ENCODE data around the gene BAIAP2. TPM values are rescaled to one million over a fixed set of nuclear protein-coding genes. Genes with fewer than 3 reads are reported as not detected.

Gene BAIAP2
- total and polyA plus RNA-seq, 5 donors, result 20.5 to 39.5 (median 32.8) TPM

DNA sequence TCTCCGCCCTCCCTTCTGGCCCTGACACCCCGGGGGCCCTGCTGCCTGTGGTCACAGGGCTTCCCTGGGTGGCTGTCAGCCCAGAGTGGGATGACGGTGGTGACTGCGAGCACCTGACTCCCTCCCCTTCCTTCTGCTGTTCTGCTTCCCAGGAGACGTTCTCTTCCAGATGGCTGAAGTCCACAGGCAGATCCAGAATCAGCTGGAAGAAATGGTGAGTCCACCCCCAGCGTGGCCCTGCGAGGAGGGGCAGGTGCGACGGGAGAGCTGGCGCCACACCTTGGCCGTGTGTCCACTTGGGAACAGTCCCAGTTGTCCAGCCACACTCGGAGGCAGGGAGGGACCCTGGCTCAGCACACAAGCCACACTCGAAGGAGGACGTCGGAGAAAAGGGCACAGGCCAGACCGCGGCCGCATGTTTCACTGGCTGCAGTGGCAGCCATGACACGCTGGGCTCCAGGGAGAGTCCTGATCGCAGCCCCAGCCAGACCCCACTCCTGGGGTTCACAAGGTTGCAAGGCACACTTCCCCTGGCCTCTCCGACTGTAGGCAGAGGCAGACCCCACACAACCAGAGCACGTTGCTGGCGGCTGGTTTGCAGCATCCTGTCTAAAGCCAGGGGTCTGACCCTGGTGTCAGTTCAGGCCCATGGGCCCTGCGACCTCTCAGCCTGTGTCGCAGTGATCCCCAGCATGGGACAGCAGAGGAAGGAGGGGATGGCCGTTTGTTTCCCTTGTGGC, 49.9 kb downstream of the BAIAP2 start:
- WGBS, result 69% methylated on average over 26 of the region's 26 CpGs
- Histone ChIP-seq H3K9me3 (ENCODE audit: control insufficient read depth, low read length) (no peaks in the 10 kb centered on the region), H3K4me3 (ENCODE audit: low read length) (no peak overlapping the region), H3K27ac (ENCODE audit: low read length) (no peak overlapping the region), H3K27me3 (ENCODE audit: control insufficient read depth, insufficient read depth) (no peaks in the 10 kb centered on the region), H3K4me1 (ENCODE audit: control insufficient read depth, insufficient read depth, low read length) (peaks cover 5% of the 10 kb centered on the region)
- intact Hi-C loops (cut with DNase I), result no loop called here
- DNase-seq (peak in 1 of 3 donors; percentile 62), ATAC-seq (peak; percentile 5 to 7)

DNA sequence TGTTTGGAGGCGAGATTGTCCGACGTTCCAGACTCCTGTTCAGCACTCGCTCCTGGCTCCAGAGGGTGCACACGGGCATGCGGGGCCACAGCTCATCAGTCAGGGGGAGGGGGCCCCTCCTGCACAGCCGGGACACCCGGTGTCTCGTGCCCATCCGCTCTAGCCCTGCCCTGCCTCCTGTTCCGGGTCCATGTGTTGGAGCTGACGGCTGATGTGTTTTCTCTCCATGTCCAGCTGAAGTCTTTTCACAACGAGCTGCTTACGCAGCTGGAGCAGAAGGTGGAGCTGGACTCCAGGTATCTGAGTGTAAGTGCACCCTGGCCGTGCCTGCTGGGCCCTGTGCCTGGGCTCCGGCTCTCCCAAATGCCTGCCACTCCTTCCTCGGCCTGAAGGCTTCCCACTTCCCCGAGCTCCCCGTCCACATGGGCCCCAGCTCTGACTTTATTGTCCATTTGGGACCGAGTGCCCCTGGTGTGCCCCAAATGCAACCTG, 50.5 kb downstream of the BAIAP2 start:
- WGBS, result 86% methylated on average over 20 of the region's 20 CpGs
- ATAC-seq, result no peak
- Histone ChIP-seq H3K27me3 (ENCODE audit: control insufficient read depth, insufficient read depth) (no peaks in the 10 kb centered on the region), H3K27ac (ENCODE audit: low read length) (no peak overlapping the region), H3K4me1 (ENCODE audit: control insufficient read depth, insufficient read depth, low read length) (peaks cover 5% of the 10 kb centered on the region), H3K4me3 (ENCODE audit: low read length) (no peak overlapping the region), H3K9me3 (ENCODE audit: control insufficient read depth, low read length) (no peaks in the 10 kb centered on the region)
- DNase-seq, result no peak
- intact Hi-C loops (cut with DNase I), result no loop called here

DNA sequence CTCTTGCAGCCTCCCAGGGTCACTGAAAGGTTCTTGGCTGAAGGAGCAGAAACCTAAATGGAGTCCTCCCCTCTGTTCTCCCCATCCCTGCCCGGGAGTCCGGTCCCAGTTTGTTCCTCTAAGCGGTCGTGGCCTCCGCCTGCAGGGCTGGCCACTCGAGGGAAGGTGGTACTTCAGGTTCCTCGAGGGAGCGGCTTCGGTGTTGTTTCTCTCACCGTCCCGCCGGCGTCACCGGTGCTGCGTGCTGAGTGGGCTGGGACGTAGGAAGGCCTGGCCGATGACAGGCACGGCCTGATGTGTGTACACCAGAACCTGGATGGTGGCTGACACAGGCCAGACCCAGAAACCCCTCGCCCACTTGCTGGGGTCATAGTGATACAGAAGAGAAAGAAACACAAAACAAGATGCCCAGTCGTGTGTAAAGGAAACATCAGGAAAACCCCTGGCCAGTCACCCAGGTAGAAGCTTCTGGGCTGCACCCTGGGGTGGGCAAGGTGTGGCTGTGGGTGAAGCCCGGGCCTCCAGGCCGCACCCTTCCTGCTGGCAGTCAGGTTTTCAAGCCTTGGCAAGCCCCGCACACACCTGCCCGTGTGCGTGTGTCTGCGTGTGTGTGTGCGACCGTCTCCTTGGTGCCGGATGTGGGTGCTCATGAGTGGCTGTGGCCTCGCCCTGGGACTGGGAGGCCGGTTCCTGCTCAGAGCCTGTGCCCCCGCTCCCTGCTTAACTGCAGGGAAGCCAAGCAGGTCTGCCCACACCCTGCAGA, 52.0 kb downstream of the BAIAP2 start:
- WGBS, result 91% methylated on average over 32 of the region's 32 CpGs
- intact Hi-C loops (cut with DNase I), result no loop called here

DNA sequence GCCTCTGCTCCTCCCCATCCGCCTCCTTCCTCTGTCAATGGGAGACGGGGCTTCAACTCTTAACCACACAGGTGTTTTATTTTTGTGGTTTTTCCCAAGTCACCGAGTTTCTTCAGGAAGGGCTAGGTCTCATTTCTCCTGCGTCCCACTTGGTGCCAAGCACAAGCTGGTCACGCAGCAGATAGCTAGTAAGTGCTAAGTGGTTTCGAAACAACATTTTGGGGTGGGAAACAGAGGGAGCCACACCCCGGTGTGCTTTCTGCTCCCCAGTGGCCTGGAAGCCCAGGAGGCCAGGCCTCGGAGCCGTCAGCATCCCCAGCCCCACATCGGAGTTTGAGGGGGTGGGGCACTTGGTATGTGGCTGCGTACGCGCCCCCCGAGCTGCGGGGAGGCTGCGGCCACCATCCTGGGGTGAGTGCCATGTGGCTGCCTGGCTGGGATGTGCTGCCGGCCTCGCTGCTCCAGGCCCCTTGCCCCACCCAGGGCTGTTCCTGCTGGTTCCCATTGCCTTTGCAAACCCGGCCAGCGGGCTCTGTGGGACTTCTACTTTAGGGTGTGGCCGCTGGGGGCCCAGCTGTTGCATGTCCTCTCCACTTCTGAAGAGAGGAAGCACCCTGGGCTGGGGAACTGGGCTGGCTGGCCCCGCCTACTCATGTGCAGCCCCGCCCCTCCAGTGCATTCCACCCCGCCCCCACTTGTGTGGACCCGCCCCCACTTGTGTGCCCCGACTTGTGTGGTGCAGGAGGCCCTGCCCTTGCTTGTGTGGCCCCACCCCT, 55.6 kb downstream of the BAIAP2 start:
- Histone ChIP-seq H3K4me3 (ENCODE audit: low read length) (no peak overlapping the region), H3K9me3 (ENCODE audit: control insufficient read depth, low read length) (no peaks in the 10 kb centered on the region), H3K27ac (ENCODE audit: low read length) (no peak overlapping the region), H3K4me1 (ENCODE audit: control insufficient read depth, insufficient read depth, low read length) (no peaks in the 10 kb centered on the region), H3K27me3 (ENCODE audit: control insufficient read depth, insufficient read depth) (no peaks in the 10 kb centered on the region)
- intact Hi-C loops (cut with DNase I), result no loop called here
- ATAC-seq (peak; percentile 38 to 40), DNase-seq (peak; percentile 67 to 89 (median 87))
- WGBS, result 78% methylated on average over 26 of the region's 26 CpGs

More for the DNA sequence above, 52.0 kb downstream of the BAIAP2 start:
- ATAC-seq (no peak), DNase-seq (no peak)
- Histone ChIP-seq H3K4me1 (ENCODE audit: control insufficient read depth, insufficient read depth, low read length) (peaks cover 4% of the 10 kb centered on the region), H3K4me3 (ENCODE audit: low read length) (no peak overlapping the region), H3K27me3 (ENCODE audit: control insufficient read depth, insufficient read depth) (no peaks in the 10 kb centered on the region), H3K27ac (ENCODE audit: low read length) (no peak overlapping the region), H3K9me3 (ENCODE audit: control insufficient read depth, low read length) (no peaks in the 10 kb centered on the region)

DNA sequence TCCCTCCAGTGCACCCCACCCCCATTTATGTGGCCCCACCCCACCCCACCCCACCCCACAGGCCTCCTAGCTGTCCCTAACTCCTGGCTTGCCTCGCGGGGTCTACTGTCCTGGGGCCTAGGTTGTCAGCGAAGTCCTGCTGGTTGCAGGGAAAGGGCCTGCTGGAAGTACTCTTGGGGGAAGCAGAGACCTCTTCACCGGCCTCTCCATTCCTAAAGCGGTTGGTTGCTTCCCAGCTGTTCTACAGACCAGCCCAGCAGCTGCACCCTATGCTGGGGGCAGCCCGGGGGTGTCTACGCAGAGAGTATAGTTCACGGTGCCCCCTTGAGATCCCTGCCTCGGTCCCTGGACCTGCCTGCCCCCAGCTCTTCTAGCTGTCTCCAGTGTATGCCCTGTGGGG, 56.2 kb downstream of the BAIAP2 start:
- WGBS, result 95% methylated on average over 9 of the region's 9 CpGs
- no peak for ATAC-seq
- intact Hi-C loops (cut with DNase I), result no loop called here

DNA sequence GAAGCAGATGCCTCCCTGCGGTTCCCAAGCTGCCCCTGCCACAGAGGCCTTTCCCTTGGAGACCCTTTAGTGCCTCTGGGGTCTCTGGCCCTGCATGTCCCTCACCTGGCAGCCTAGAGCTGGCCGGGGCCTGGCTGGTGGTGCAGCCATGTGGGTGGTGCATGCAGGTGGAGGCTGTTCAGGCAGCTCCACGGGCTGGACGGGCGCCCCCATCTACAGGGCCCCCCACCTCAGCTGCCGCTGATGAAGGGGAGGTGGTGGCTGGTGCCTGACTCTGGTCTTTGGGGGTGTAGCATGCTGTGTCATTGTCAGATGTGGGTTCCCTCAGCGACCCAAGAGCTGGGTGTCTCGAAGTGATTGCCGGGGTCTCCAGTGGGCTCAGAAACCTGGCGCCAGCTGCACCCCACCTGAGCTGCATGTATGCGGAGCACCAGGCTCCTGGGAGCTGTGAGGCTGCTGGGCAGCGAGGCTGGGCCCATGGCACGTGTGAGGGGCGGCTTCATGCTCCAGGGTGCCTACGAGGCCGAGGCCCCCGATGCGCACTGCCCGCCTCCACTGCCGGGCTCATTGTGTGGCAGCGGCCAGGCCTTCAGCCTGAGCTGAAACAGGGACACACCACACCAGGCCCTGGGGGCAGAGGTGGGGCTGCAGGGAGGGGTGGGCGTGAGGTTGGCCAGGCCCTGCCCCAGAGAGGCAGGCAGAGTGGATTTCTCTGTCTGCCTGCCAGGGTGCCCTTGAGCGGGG, 57.0 kb downstream of the BAIAP2 start:
- Histone ChIP-seq H3K4me3 (ENCODE audit: low read length) (no peak overlapping the region), H3K27me3 (ENCODE audit: control insufficient read depth, insufficient read depth) (no peaks in the 10 kb centered on the region), H3K27ac (ENCODE audit: low read length) (no peak overlapping the region), H3K4me1 (ENCODE audit: control insufficient read depth, insufficient read depth, low read length) (no peaks in the 10 kb centered on the region), H3K9me3 (ENCODE audit: control insufficient read depth, low read length) (no peaks in the 10 kb centered on the region)
- DNase-seq (no peak), ATAC-seq (no peak)
- WGBS, result 95% methylated on average over 23 of the region's 23 CpGs
- intact Hi-C loops (cut with DNase I), result no loop called here

More for the DNA sequence above, 56.2 kb downstream of the BAIAP2 start:
- Histone ChIP-seq H3K27me3 (ENCODE audit: control insufficient read depth, insufficient read depth) (no peaks in the 10 kb centered on the region), H3K9me3 (ENCODE audit: control insufficient read depth, low read length) (no peaks in the 10 kb centered on the region), H3K4me1 (ENCODE audit: control insufficient read depth, insufficient read depth, low read length) (no peaks in the 10 kb centered on the region), H3K4me3 (ENCODE audit: low read length) (no peak overlapping the region), H3K27ac (ENCODE audit: low read length) (no peak overlapping the region)
- DNase-seq, result no peak

DNA sequence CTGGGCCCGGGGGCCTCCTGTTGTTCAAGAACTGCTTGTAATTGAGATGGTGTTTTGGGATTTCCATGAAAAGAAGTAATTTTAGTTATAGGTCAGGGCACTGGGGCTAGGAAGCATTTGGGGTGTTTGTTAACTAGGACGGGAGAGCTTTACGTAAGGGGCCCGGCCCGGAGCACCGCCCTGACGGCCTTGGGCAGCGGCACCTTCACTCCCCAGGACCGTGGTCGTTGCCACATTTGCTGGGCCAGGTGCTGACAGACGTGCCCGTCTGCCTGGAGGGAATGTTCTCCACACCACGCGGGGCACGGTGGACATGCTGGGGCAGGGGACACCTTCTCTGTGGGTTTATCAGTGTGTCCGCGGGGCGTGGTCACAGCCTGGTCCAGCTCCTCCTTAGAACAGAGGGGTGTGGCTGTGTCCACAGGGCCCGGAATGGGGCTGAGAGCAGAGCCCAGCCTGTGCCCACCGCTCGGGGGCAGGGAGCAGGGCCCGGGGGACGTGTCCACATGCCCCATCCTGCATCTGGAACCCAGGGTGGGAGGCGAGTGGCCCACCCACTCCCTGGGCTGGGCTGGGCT, 57.7 kb downstream of the BAIAP2 start:
- intact Hi-C loops (cut with DNase I), result no loop called here
- WGBS, result 89% methylated on average over 24 of the region's 24 CpGs

DNA sequence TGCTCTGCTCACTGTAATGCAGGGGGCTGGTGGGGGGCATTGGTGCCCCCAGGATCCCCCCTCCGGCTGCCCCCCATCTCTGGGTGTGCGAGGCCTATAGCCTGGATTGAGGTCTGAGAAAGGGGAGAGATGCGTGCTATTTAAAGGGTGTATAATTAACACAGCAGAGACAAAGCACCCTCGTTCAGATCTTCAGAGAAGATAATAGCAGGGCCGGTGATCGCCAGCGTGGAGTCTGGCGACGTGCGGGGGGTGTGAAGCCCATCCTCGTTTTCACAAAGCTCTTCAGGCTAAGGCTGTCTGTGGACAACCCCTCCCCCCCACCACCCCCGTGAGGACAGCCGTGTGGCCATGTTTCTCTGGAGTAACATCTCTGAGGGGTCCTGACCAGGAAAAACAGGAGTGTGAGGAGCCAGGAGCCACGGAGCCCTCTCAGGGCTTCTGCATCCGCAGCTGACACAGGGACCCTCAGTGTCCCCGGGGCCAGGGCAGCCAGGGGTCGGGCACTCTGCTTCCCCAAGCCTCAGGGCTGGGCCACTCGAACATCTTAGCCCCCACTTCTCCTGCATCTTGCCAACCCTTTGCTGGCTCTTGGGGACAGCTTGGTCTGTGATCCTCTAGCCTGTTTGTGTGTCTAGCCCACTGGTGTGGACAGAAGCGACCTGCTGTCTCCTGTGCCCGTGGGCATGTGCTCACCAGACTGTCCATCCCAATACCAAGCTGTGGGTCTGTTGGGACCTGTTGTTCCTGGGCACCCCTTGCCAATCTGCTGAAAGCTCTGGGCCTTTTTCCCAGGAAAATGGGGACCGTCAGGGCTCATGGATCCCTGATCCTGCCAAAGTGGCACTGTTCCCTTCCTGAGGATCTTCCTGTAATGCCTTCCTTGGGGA, 58.9 kb downstream of the BAIAP2 start:
- WGBS, result 83% methylated on average over 21 of the region's 21 CpGs
- Histone ChIP-seq H3K4me1 (ENCODE audit: control insufficient read depth, insufficient read depth, low read length) (no peaks in the 10 kb centered on the region), H3K27ac (ENCODE audit: low read length) (no peak overlapping the region), H3K9me3 (ENCODE audit: control insufficient read depth, low read length) (no peaks in the 10 kb centered on the region), H3K27me3 (ENCODE audit: control insufficient read depth, insufficient read depth) (no peaks in the 10 kb centered on the region), H3K4me3 (ENCODE audit: low read length) (no peak overlapping the region)
- intact Hi-C loops (cut with DNase I), result no loop called here
- ATAC-seq (no peak), DNase-seq (no peak)

More for the DNA sequence above, 57.7 kb downstream of the BAIAP2 start:
- no peak overlapping the region for H3K4me3 ChIP-seq (ENCODE audit: low read length)
- no peaks in the 10 kb centered on the region for H3K9me3 ChIP-seq (ENCODE audit: control insufficient read depth, low read length)
- no peak for ATAC-seq
- DNase-seq, result no peak
- H3K27me3 ChIP-seq (ENCODE audit: control insufficient read depth, insufficient read depth), result no peaks in the 10 kb centered on the region
- H3K4me1 ChIP-seq (ENCODE audit: control insufficient read depth, insufficient read depth, low read length), result no peaks in the 10 kb centered on the region
- no peak overlapping the region for H3K27ac ChIP-seq (ENCODE audit: low read length)

DNA sequence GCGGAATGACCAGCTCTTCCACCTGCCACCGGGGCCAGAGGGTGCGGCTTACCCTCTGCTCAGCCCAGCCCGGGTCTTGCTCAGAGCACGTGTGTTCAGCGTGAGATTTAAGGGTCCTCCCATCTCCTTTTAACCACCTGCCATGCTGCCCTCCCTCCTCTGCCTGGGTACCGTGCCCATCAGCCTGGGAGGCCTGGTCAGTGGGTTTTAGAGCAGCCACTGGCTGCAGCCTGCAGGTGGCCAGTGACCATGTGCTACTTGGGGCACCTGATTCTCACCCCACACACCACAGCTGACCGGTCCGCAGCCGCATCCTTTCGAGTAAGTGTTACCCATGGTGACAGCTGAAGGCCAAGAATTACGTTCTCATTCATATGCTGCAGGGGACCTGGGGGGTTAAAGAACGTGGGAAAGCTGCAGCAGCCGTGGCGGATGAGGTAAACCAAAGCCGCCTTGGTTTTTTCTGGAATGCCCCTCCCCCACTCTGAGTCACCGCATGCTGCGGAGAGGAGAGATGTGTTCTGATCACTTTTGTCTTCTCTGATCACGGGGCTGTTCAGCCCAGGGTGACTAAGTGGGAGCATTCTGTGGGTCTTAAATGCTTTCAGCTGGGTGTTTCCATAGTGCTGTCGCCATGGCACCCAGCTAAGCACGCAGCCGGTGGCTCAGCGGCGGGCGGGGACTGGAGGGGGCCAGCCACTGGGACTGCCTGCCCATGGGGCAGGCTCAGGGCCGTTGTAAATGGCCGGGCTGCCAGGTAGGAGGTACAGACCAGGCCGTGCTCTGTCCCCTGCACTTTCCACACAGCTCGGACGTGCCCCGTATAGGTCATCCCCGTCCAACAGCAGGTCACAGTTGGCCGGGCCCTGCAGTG, 59.8 kb downstream of the BAIAP2 start:
- intact Hi-C loops (cut with DNase I), result loop anchor here in 2 of 4 donors (5.0 kb wide), 2 partner anchors 67 to 72 kb away; no protein-coding TSS in a partner anchor
- ATAC-seq, result peak; percentile 14 to 51
- DNase-seq, result peak in 1 of 3 donors; percentile 66
- H3K27ac ChIP-seq (ENCODE audit: low read length), result no peak overlapping the region
- no peak overlapping the region for H3K4me3 ChIP-seq (ENCODE audit: low read length)
- no peaks in the 10 kb centered on the region for H3K4me1 ChIP-seq (ENCODE audit: control insufficient read depth, insufficient read depth, low read length)
- WGBS, result 50% methylated on average over 33 of the region's 33 CpGs
- H3K9me3 ChIP-seq (ENCODE audit: control insufficient read depth, low read length), result no peaks in the 10 kb centered on the region
- H3K27me3 ChIP-seq (ENCODE audit: control insufficient read depth, insufficient read depth), result no peaks in the 10 kb centered on the region
